Measurements from ENCODE around the gene CDK4. TPM values are rescaled to one million over a fixed set of nuclear protein-coding genes. Genes with fewer than 3 reads are reported as not detected.
A peak's percentile ranks its signal among the peaks of the same experiment; 100 is the strongest.

CDK4 gene
- total and polyA plus RNA-seq, 2 of the 13 experiments (the other 11 are each of a cell fraction or from before 2014, with no cell fraction given) = 191 to 209 TPM

GRCh38 chr12:57771873-57772428, 19.8 kb upstream of the CDK4 start, which contains the start of gene METTL1 (continued):
- no peak for TF ChIP-seq HNRNPK (IDR thresholded peaks at IDR 0.05; ENCODE audit: low read depth, low read length, poor library complexity, severe bottlenecking)
- no peak for TF ChIP-seq NPAS2 (CRISPR knock-in tag; IDR thresholded peaks at IDR 0.05; ENCODE audit: borderline replicate concordance)
- peak; percentile 84 for TF ChIP-seq ZBTB25 (CRISPR knock-in tag; IDR thresholded peaks at IDR 0.05)
- no peak for TF ChIP-seq CENPT (CRISPR knock-in tag; IDR thresholded peaks at IDR 0.05; ENCODE audit: low read depth)
- TF ChIP-seq ZNF782 (CRISPR knock-in tag; IDR thresholded peaks at IDR 0.05; ENCODE audit: borderline replicate concordance) = peak; percentile 97
- peak; percentile 41 to 88; a peak in 1 of 4 replicates for TF ChIP-seq KLF16 (CRISPR knock-in tag; IDR thresholded peaks at IDR 0.05)
- TF ChIP-seq ZNF230 (CRISPR knock-in tag; IDR thresholded peaks at IDR 0.05) = peak; percentile 76
- no peak for TF ChIP-seq NCOA5 (CRISPR knock-in tag; IDR thresholded peaks at IDR 0.05)
- TF ChIP-seq ZNF570 (CRISPR knock-in tag; IDR thresholded peaks at IDR 0.05; ENCODE audit: borderline replicate concordance) = no peak
- TF ChIP-seq ATF1 (CRISPR knock-in tag; IDR thresholded peaks at IDR 0.05) = peak; percentile 99
- 0 out of 2 replicates have a peak, but pooled peaks have one; percentile 71 for TF ChIP-seq CENPBD1 (CRISPR knock-in tag; IDR thresholded peaks at IDR 0.05; ENCODE audit: borderline replicate concordance, low read depth)
- peak; percentile 89 for TF ChIP-seq SPEN (CRISPR knock-in tag; IDR thresholded peaks at IDR 0.05; ENCODE audit: low read depth)
- TF ChIP-seq PITX1 (CRISPR knock-in tag; IDR thresholded peaks at IDR 0.05) = peak; percentile 89
- peak; percentile 33; the same call in 1 of the 2 replicates for TF ChIP-seq SAFB2 (CRISPR knock-in tag; IDR thresholded peaks at IDR 0.05; ENCODE audit: borderline replicate concordance, low read depth)
- no peak; the same call in 1 of the 2 replicates for TF ChIP-seq PLSCR1 (CRISPR knock-in tag; IDR thresholded peaks at IDR 0.05; ENCODE audit: borderline replicate concordance)
- TF ChIP-seq NR2F1 (CRISPR knock-in tag; IDR thresholded peaks at IDR 0.05) = peak in 1 of 2 experiments; percentile 8; a peak in 1 of 4 replicates
- TF ChIP-seq KDM5A (IDR thresholded peaks at IDR 0.05; ENCODE audit: borderline replicate concordance, low read length) = peak; percentile 93
- TF ChIP-seq DMAP1 (CRISPR knock-in tag; IDR thresholded peaks at IDR 0.05) = peak; percentile 100
- TF ChIP-seq EZH2 (conservative IDR thresholded peaks at IDR 0.05; ENCODE audit: low read depth, low read length) = no peak
- TF ChIP-seq ZSCAN20 (CRISPR knock-in tag; IDR thresholded peaks at IDR 0.05; ENCODE audit: borderline replicate concordance) = 0 out of 2 replicates have a peak, but pooled peaks have one; percentile 37
- TF ChIP-seq MATR3 (CRISPR knock-in tag; IDR thresholded peaks at IDR 0.05) = no peak
- TF ChIP-seq ISL2 (CRISPR knock-in tag; IDR thresholded peaks at IDR 0.05) = peak; percentile 59
- TF ChIP-seq ZNF704 (CRISPR knock-in tag; IDR thresholded peaks at IDR 0.05; ENCODE audit: borderline replicate concordance) = 0 out of 2 replicates have a peak, but pooled peaks have one; percentile 47
- 0 out of 2 replicates have a peak, but pooled peaks have one; percentile 14 for TF ChIP-seq GMEB2 (CRISPR knock-in tag; IDR thresholded peaks at IDR 0.05; ENCODE audit: low read depth)
- TF ChIP-seq TEAD3 (CRISPR knock-in tag; optimal IDR thresholded peaks at IDR 0.05; ENCODE audit: borderline replicate concordance) = peak; percentile 64
